GM18907 (cell line): ENCODE measurements around the gene STX16.
"Not testable (repeated sequence)": the region's sequence is repeated elsewhere in the genome, so short reads cannot be mapped to it uniquely, and the experiment has no call there.

Source experiments
- ATAC-seq: cut with Tn5 transposase; IDR thresholded peaks from one replicate; pipeline ENCODE4 v1.9.1; 2021; ENCODE audit warnings: mild to moderate bottlenecking, moderate library complexity; ENCODE audit not compliant: unreplicated experiment

Gene STX16

DNA sequence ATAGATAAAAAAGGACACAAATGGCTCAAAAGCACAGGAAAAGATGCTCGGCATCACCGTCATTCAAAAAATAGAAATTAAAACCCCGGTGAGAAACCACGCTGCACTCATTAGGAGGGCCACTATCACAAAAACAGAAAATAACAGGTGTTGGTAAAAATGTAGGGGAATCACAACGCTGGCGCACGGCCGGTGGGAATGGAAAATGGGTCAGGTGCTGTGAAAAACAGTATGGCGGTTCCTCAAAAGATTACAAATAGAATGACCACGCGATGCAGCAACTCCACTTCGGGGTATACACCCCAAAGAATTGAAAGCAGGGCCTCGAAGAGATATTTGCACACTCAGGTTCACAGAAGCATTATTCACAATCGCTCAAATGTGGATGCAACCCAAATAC lies 69.8 kb downstream of the STX16 start:
- ATAC-seq, result no peak

DNA sequence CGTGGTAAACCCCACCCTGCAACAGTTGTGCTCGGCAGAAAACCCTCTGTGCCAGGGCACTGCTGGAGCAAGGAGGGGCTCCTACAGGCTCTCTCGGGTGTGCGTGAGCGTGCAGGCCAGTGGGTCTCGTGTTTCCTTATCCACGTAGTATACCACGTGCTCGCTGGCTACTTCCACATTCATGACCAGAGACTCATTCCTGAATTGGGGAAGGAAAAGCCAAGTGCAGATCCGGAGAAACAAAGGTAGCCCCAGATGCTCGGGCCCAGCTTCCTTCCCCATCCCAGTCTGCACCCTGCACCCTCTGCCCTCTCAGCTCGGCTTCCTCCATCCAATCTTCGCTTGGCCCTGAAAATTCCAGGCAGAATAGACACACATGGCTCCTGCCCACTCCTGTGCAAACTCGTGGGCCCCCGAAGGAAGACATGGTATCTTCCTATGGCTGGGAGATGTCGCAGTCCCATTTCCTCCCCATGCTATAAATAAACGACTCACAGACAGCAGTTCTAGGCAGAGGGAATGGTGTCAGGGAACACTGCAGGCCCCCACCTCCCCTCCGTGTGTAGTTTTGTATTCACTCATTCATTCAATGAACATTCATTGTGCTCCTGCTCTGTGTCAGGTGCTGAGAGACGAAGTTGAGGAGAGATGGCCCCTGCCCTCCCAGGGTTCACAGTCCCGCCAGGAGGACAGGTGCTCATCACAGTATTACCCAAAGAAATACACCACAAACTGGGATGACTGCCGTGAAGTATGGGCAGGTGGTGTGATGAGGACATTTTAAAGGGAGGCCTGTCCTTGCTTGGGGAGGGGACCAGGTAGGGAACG lies 71.1 kb downstream of the STX16 start:
- ATAC-seq, result no peak

DNA sequence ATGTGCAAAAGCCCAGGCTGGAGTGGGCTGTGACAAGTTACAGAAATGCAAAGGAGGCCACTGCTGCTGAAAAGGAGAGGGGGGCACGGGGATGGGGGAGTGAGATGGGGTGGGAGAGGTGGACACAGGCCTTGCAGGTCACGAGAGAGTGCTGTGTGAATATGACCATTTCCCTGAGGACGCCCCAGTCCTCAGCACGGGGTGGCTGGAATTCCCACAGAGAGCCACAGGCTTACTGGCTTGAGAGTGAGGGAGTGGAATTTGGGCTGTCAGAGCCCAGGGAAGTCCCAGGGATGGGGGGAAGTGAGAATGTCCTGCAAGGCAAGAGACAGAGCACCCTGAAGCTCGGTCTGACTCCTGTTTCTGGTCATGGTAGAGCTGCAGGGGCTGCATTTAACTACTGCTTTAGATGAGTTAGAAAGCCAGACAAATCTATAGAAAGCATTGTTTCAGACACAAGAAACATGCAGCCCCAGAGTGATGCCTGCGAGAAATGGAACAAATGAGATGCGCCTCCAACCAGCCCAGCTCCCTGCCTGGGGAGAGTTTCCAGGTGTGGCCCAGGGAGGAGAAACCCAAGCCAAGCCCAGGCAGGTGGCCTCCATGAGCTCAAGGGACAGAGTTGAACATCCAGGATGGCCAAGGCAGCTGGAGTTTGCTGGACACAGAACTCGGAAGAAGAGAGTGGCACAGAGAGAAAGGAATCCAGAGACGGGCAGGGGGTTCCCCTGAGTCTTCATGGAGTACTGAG lies 72.0 kb downstream of the STX16 start:
- ATAC-seq, result no peak

DNA sequence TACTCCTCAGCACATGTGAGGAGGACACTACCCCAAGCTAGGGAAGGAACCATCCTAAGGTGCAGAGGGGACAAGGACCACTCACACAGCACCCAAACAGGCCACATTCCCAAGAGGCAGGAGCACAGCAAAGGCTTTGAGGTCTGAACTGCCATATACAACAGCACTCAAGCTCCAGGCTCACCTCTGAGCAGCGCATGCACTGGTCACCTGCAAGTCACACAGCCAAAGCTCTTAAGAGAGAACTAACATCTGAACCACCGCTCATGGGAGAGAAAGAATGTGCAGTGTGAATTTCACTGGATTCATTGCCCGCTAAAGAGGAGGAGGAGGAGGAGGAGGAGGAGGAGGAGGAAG lies 72.5 kb downstream of the STX16 start:
- ATAC-seq, result no peak

DNA sequence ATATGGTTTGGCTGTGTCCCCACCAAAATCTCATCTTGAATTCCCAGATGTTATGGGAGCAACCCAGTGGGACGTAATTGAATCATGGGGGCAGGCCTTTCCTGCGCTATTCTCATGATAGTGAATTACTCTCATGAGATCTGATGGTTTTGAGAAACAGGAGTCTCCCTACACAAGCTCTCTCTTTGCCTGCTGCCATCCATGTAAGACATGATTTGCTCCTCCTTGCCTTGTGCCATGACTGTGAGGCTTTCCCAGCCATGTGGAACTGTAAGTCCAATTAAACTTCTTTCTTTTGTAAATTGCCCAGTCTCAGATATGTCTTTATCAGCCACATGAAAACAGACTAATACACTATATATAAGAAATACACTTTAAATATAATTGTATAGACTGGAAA lies 75.1 kb downstream of the STX16 start:
- not testable (repeated sequence) for ATAC-seq
